A549 (cell line): Measurements from ENCODE around the gene C1QL1.

ENCODE experiments used
- CTCF ChIP-seq: fragments of >200 bp; sonication (Bioruptor Twin); formaldehyde crosslinking; IDR thresholded peaks from 3 replicates; pipeline ENCODE4 v1.5.1; 2016
- FOSL2 ChIP-seq, 2 experiments: fragments of 450-650 bp in 1 of 2; fragments of >200 bp in 1 of 2; sonication (Bioruptor Twin) in 1 of 2; formaldehyde crosslinking; IDR thresholded peaks; 2 replicates each; pipeline versions ENCODE4 v1.5.0 to v1.6.1; 2016 to 2020; ENCODE audit warnings: mild to moderate bottlenecking in 1 of 2, moderate library complexity in 1 of 2
- GATA3 ChIP-seq: IDR thresholded peaks from 2 replicates; pipeline ENCODE4 v1.6.1; 2012; ENCODE audit warnings: borderline replicate concordance
- HDAC2 ChIP-seq: fragments of 200-600 bp; sonication (generic); IDR thresholded peaks from 2 replicates; pipeline ENCODE4 v1.6.1; 2016

GRCh38 chr17:44932096-44932786 is 35.9 kb downstream of the C1QL1 start:
- no peak for TF ChIP-seq CTCF
- no peak for TF ChIP-seq HDAC2
- TF ChIP-seq GATA3: no peak
- no peak for TF ChIP-seq FOSL2 (IDR thresholded peaks at IDR 0.05)
- no peak for TF ChIP-seq FOSL2 (CRISPR knock-in tag; IDR thresholded peaks at IDR 0.05)
